ENCODE data around the gene SH3RF2.

DNA sequence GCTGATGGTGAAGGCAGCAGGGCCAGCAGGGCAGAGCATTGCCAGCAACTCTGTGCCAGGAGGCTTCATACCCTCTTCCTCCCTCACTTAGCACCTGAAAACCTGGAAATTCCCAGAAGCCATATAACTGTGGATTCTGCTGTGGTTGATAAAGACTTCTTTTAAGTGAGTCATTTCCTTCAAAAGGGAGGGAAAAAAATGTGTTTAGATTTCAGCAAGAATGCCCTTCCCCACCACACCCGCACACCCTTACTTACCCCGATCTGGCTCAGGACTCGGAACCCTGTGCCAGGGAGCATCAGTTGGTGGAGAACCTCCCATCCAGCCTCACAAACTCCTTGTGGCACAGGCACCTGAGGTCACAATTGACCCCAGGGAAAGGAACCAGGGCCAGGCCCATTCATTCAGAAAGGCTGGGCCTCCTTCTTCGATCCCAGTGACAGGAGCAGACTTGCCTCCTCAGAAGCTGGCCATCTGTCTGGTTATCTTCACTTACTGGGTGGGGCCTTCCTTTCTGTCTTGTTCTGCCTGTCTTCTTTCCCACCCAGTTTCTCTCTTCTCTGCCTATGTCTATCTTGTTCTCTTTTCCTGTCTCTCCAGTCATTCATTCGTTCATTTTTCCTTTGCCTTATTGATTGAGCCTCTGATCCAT is 106.4 kb downstream of the SH3RF2 start:
- TF ChIP-seq, protein P1, sequence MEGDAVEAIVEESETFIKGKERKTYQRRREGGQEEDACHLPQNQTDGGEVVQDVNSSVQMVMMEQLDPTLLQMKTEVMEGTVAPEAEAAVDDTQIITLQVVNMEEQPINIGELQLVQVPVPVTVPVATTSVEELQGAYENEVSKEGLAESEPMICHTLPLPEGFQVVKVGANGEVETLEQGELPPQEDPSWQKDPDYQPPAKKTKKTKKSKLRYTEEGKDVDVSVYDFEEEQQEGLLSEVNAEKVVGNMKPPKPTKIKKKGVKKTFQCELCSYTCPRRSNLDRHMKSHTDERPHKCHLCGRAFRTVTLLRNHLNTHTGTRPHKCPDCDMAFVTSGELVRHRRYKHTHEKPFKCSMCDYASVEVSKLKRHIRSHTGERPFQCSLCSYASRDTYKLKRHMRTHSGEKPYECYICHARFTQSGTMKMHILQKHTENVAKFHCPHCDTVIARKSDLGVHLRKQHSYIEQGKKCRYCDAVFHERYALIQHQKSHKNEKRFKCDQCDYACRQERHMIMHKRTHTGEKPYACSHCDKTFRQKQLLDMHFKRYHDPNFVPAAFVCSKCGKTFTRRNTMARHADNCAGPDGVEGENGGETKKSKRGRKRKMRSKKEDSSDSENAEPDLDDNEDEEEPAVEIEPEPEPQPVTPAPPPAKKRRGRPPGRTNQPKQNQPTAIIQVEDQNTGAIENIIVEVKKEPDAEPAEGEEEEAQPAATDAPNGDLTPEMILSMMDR (IDR thresholded peaks at IDR 0.05) = no peak
- no peak for TF ChIP-seq EP300 (IDR thresholded peaks at IDR 0.05)

Data from upper lobe of left lung (tissue), 4 donors.